Uterus (tissue), 4 donors: ENCODE measurements around the gene KIAA0232. TPM values are rescaled to one million over a fixed set of nuclear protein-coding genes. Genes with fewer than 3 reads are reported as not detected.

Source experiments
- DNase-seq, 2 donors: peaks; one replicate each; pipeline ENCODE4 v3.0.0-alpha.2; 2019 to 2020
- H3K27ac ChIP-seq, 2 donors: fragments of 200-600 bp; sonication (generic); 1 replicate in 1 of 2; 2 replicates in 1 of 2; pipeline ENCODE4 v1.5.1; 2016 to 2018
- H3K27me3 ChIP-seq, 2 donors: fragments of 200-600 bp; sonication (generic); one replicate each; pipeline ENCODE4 v1.5.1; 2018 to 2019; ENCODE audit warnings: control low read depth in 1 of 2
- H3K36me3 ChIP-seq, 2 donors: fragments of 200-600 bp; sonication (generic); one replicate each; pipeline ENCODE4 v1.5.1; 2019; ENCODE audit warnings: control low read depth in 1 of 2
- H3K4me1 ChIP-seq, 2 donors: fragments of 200-600 bp; sonication (generic); one replicate each; pipeline ENCODE4 v1.5.1; 2018 to 2019; ENCODE audit warnings: control low read depth in 1 of 2
- H3K4me3 ChIP-seq, 2 donors: fragments of 200-600 bp; sonication (generic); 1 replicate in 1 of 2; 2 replicates in 1 of 2; pipeline ENCODE4 v1.5.1; 2018 to 2019; ENCODE audit warnings: mild to moderate bottlenecking in 1 of 2
- H3K9me3 ChIP-seq, 2 donors: fragments of 200-600 bp; sonication (generic); one replicate each; pipeline ENCODE4 v1.5.1; 2019; ENCODE audit warnings: control low read depth in 1 of 2
- CTCF ChIP-seq, 4 experiments: fragments of 200-600 bp in 2 of 4; fragments of 450-650 bp in 2 of 4; sonication (generic) in 2 of 4; IDR thresholded peaks; one replicate each; pipeline ENCODE4 v1.5.1; 2016 to 2019; ENCODE audit warnings: antibody characterized with exemption in 4 of 4, mild to moderate bottlenecking in 2 of 4, moderate library complexity in 1 of 4
- POLR2A ChIP-seq, 2 donors: fragments of 450-650 bp; IDR thresholded peaks; one replicate each; pipeline ENCODE4 v1.6.1; 2016; ENCODE audit warnings: antibody characterized with exemption in 2 of 2, mild to moderate bottlenecking in 1 of 2, moderate library complexity in 1 of 2
- intact Hi-C: fragments of 100-400 bp; cut with DNase I; formaldehyde crosslinking; loops from one replicate; pipeline ENCODE4 v1.15.1; 2023; ENCODE audit warnings: low total_unique reads
- total RNA-seq, 4 donors: library from RNA; depleted of rRNA in 3 of 4; stranded (reverse); fragments of >200 nt in 3 of 4; gene quantifications; one replicate each; pipeline versions ENCODE4 v1.1.0 to v1.2.4, GENCODE V29; 2014 to 2023
- donor health status: DM: yes; HTN: yes; CAD: no.

Gene KIAA0232
- total RNA-seq, 4 donors from 2014 or later: 13.8 to 78.8 (median 43.4) TPM

GRCh38 chr4:6926081-6926480 is 143.6 kb downstream of the KIAA0232 start:
- DNase-seq: no peak
- Histone ChIP-seq H3K4me3 (no peak overlapping the region), H3K4me1 (peaks cover 0 to 7% of the 10 kb centered on the region in 2 donors), H3K27ac (no peak overlapping the region), H3K9me3 (no peaks in the 10 kb centered on the region), H3K36me3 (no peaks in the 10 kb centered on the region), H3K27me3 (no peaks in the 10 kb centered on the region)
- TF ChIP-seq CTCF (IDR thresholded peaks at IDR 0.05): no peak
- no peak for TF ChIP-seq POLR2A (IDR thresholded peaks at IDR 0.05)
- intact Hi-C loops: no loop called here

- Histone ChIP-seq H3K9me3 (no peaks in the 10 kb centered on the region), H3K27ac (no peak overlapping the region), H3K4me3 (no peak overlapping the region), H3K36me3 (no peaks in the 10 kb centered on the region), H3K4me1 (peaks cover 0 to 7% of the 10 kb centered on the region in 2 donors), H3K27me3 (no peaks in the 10 kb centered on the region)
- DNase-seq: no peak
- intact Hi-C loops: no loop called here
- TF ChIP-seq CTCF (IDR thresholded peaks at IDR 0.05) (no peak), POLR2A (IDR thresholded peaks at IDR 0.05) (no peak)
These were observed 144.4 kb downstream of the KIAA0232 start for GRCh38 chr4:6926681-6927478.

DNA sequence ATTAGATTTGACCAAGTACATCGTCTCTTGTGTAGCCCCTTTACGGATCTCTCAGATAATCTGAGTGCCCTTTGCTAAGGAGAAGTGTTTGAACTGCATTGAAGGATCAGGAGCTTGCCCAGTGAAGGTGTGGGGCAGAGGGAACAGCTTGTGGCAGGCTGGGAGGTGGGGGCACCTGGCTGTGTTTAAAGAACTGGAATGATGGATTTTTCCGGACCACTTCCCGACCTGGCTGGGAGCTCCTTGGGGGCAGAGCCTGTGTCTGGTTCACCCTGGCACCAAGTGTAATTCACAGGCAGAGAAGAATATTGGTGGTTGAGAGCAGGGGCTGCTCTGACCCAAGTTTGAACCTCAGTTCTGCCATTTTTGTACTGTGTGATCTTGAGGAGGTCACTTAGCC is 145.6 kb downstream of the KIAA0232 start:
- no peak overlapping the region for H3K27ac ChIP-seq
- no peaks in the 10 kb centered on the region for H3K9me3 ChIP-seq
- TF ChIP-seq POLR2A (IDR thresholded peaks at IDR 0.05) (no peak), CTCF (IDR thresholded peaks at IDR 0.05) (no peak)
- H3K4me3 ChIP-seq: no peak overlapping the region
- DNase-seq: no peak
- no peaks in the 10 kb centered on the region for H3K36me3 ChIP-seq
- peaks cover 0 to 7% of the 10 kb centered on the region in 2 donors for H3K4me1 ChIP-seq
- intact Hi-C loops: no loop called here
- H3K27me3 ChIP-seq: no peaks in the 10 kb centered on the region

GRCh38 chr4:6929339-6929811 is 146.8 kb downstream of the KIAA0232 start:
- H3K27ac ChIP-seq: no peak overlapping the region
- no peaks in the 10 kb centered on the region for H3K36me3 ChIP-seq
- H3K4me1 ChIP-seq: peaks cover 0 to 7% of the 10 kb centered on the region in 2 donors
- no peaks in the 10 kb centered on the region for H3K27me3 ChIP-seq
- H3K4me3 ChIP-seq: no peak overlapping the region
- no peaks in the 10 kb centered on the region for H3K9me3 ChIP-seq
- intact Hi-C loops: no loop called here
- DNase-seq: no peak
- no peak for TF ChIP-seq CTCF (IDR thresholded peaks at IDR 0.05)
- no peak for TF ChIP-seq POLR2A (IDR thresholded peaks at IDR 0.05)

DNA sequence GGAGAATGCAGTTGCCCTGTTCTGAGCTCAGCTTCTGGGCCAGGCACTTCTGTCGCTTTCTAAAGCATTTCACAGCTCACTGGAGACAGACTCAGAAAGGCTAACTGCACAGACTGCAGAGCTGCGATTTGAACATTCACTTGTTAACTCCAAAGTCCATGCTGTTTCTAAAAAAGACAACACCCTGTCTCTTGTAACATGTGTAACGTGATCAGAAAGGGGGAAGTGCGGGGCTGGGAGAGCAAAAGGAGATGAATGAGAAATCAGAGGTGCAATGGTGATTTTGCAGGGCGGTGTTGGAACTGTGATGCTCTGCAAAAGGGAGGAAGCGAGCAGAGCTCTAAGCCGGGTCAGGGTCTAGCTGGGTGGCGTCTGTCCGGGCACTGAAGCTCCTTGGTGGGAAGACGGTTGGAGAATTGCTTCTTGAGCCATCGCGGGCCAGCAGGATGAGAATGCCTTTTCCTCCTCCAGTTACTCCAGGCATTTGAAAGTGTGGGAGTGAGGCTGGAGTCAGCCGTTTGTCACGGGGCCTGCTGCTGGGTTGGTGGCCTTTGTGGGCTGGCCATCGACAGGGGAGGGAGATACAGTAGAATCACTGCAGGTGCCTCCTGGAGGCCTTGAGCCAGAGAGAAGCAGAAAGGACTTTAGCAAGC is 147.4 kb downstream of the KIAA0232 start:
- H3K9me3 ChIP-seq: no peaks in the 10 kb centered on the region
- no peaks in the 10 kb centered on the region for H3K36me3 ChIP-seq
- H3K4me1 ChIP-seq: peaks cover 0 to 7% of the 10 kb centered on the region in 2 donors
- intact Hi-C loops: loop anchor here (10.0 kb wide), 1 partner anchor 395 kb away; no protein-coding TSS in a partner anchor
- TF ChIP-seq POLR2A (IDR thresholded peaks at IDR 0.05): no peak
- no peak for TF ChIP-seq CTCF (IDR thresholded peaks at IDR 0.05)
- H3K27ac ChIP-seq: no peak overlapping the region
- DNase-seq: no peak
- no peaks in the 10 kb centered on the region for H3K27me3 ChIP-seq
- H3K4me3 ChIP-seq: no peak overlapping the region
